AG04450 (cell line): Measurements from ENCODE around the gene CDC42EP1. TPM values are rescaled to one million over a fixed set of nuclear protein-coding genes. Genes with fewer than 3 reads are reported as not detected.
"Not testable (repeated sequence)": the region's sequence is repeated elsewhere in the genome, so short reads cannot be mapped to it uniquely, and the experiment has no call there.

ENCODE experiments used
- CTCF ChIA-PET: fragments of 300-600, 350-600 bp; formaldehyde crosslinking; extraction: SDS; loops from one replicate; lab custom pipeline; 2022; ENCODE audit warnings: antibody characterized with exemption, inconsistent platforms; lab: Charles Lee
- POLR2A ChIA-PET: fragments of 350-600 bp; formaldehyde crosslinking; extraction: SDS; loops from one replicate; lab custom pipeline; 2021; ENCODE audit warnings: antibody characterized with exemption, inconsistent platforms; lab: Yijun Ruan, JAX
- DNase-seq: peaks from one replicate; pipeline ENCODE4 v3.0.0-alpha.2; 2011; ENCODE audit warnings: low read depth, low spot score
- H3K27ac ChIP-seq: one replicate; pipeline ENCODE4 v1.5.1; 2012; ENCODE audit warnings: low read depth, low read length, control low read depth
- H3K27me3 ChIP-seq: one replicate; pipeline ENCODE4 v1.6.0; 2012; ENCODE audit warnings: low read length; ENCODE audit not compliant: control insufficient read depth, insufficient read depth
- H3K4me3 ChIP-seq: 2 replicates; pipeline ENCODE4 v1.5.1; 2011; ENCODE audit warnings: mild to moderate bottlenecking, low read depth, low read length, control low read depth
- H3K9me3 ChIP-seq: 2 replicates; pipeline ENCODE4 v1.5.1; 2012; ENCODE audit warnings: low read length; ENCODE audit not compliant: control insufficient read depth, insufficient read depth
- polyA plus RNA-seq: library from polyadenylated mRNA; depleted of rRNA; stranded (reverse); fragments of >200 nt; gene quantifications from 2 replicates; pipeline ENCODE4 v1.2.3, GENCODE V29; 2011
- TF ChIP-seq, protein P1 (sequence below): IDR thresholded peaks from 2 replicates; pipeline ENCODE4 v1.5.1; 2011; ENCODE audit warnings: low read depth, low read length, control low read depth, inconsistent platforms

Gene CDC42EP1
- polyA plus RNA-seq, 1 experiment, result 13.0 TPM

DNA sequence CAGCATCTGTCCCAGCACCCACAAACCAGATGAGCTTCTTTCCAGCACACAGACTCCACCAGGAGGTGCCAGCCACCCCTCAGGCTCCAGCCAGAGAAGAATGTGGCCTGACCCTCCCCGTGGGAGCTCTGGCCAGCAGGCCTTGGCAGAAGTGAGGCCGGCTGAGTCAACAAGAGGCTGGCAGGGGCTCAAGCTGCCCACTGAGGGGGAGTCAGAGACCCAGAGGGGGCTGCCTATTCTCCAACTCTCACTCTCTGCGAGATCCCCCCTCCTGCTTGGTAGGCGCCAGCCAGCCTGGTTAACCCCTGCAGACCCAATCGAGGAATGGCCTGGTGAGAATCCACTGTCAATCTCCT lies 10.6 kb upstream of the CDC42EP1 start:
- H3K27ac ChIP-seq, result no peak overlapping the region
- ChIA-PET CTCF (interaction anchor here (1.3 to 16.5 kb wide), 4 partner anchors 11 to 57 kb away, joined by 6 to 375 read pairs (median 10); partner anchors contain the start of gene CDC42EP1), POLR2A (interaction anchor here (0.6 to 2.0 kb wide), 4 partner anchors 10 to 82 kb away, joined by 3 to 6 read pairs (median 4); partner anchors contain the start of genes CDC42EP1 and GGA1)
- no peak for DNase-seq
- no peak overlapping the region for H3K4me3 ChIP-seq
- no peaks in the 10 kb centered on the region for H3K27me3 ChIP-seq
- no peaks in the 10 kb centered on the region; the same call in 1 of the 2 replicates for H3K9me3 ChIP-seq
- TF ChIP-seq, protein P1, sequence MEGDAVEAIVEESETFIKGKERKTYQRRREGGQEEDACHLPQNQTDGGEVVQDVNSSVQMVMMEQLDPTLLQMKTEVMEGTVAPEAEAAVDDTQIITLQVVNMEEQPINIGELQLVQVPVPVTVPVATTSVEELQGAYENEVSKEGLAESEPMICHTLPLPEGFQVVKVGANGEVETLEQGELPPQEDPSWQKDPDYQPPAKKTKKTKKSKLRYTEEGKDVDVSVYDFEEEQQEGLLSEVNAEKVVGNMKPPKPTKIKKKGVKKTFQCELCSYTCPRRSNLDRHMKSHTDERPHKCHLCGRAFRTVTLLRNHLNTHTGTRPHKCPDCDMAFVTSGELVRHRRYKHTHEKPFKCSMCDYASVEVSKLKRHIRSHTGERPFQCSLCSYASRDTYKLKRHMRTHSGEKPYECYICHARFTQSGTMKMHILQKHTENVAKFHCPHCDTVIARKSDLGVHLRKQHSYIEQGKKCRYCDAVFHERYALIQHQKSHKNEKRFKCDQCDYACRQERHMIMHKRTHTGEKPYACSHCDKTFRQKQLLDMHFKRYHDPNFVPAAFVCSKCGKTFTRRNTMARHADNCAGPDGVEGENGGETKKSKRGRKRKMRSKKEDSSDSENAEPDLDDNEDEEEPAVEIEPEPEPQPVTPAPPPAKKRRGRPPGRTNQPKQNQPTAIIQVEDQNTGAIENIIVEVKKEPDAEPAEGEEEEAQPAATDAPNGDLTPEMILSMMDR, result peak; percentile 34

DNA sequence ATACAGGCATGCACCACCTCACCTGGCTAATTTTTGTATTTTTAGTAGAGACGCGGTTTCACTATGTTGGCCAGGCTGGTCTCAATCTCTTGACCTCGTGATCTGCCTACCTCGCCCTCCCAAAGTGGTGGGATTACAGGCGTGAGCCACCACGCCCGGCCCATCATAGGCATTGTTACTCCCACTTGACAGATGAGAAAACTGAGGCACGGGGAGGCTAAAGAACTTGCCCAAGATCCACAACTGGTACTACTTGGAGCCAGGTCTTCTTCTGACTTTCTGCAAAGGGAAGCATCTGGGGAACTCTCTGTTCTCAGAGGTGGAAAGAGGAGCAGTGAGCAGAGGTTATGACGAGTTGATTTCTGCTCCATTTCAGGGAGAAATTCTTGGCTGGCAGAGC lies 9.4 kb upstream of the CDC42EP1 start:
- H3K9me3 ChIP-seq, H3K27me3 ChIP-seq, DNase-seq, H3K27ac ChIP-seq, H3K4me3 ChIP-seq: not testable (repeated sequence)
- ChIA-PET POLR2A (interaction anchor here (2.0 kb wide), 1 partner anchor 16 kb away, joined by 5 read pairs; no protein-coding TSS in a partner anchor), CTCF (interaction anchor here (1.3 to 16.5 kb wide), 3 partner anchors 14 to 312 kb away, joined by 3 to 375 read pairs (median 3); partner anchors contain the start of gene CDC42EP1)

DNA sequence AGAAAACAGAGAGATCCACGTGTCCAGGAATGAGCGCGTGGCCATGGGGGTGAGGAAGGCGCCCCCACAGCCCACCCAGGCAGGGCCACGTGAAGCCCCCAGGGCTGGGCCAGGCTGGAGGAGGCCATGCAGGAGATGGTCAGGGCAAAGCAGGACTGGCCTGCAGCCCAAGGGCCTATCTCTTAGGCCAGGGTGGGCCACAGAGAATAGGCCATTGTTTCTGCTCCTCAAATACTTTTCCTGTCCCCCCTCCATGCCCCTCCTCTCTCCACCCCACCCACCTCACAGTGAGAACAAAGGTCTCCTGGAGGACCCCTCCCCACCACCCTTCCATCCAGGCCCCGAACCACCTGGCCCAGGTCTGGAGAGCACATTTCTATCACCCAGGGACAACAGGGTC lies 8.3 kb upstream of the CDC42EP1 start:
- CTCF ChIA-PET, result interaction anchor here (1.3 to 16.5 kb wide), 3 partner anchors 13 to 311 kb away, joined by 3 to 375 read pairs (median 5); partner anchors contain the start of gene CDC42EP1
- H3K27me3 ChIP-seq, result peaks cover 1% of the 10 kb centered on the region
- POLR2A ChIA-PET, result interaction anchor here (0.7 to 1.5 kb wide), 2 partner anchors 10 to 124 kb away, joined by 4 to 5 read pairs; no protein-coding TSS in a partner anchor
- H3K9me3 ChIP-seq, result no peaks in the 10 kb centered on the region; the same call in 1 of the 2 replicates
- TF ChIP-seq, protein P1, result no peak
- no peak overlapping the region for H3K4me3 ChIP-seq
- no peak for DNase-seq
- no peak overlapping the region for H3K27ac ChIP-seq

DNA sequence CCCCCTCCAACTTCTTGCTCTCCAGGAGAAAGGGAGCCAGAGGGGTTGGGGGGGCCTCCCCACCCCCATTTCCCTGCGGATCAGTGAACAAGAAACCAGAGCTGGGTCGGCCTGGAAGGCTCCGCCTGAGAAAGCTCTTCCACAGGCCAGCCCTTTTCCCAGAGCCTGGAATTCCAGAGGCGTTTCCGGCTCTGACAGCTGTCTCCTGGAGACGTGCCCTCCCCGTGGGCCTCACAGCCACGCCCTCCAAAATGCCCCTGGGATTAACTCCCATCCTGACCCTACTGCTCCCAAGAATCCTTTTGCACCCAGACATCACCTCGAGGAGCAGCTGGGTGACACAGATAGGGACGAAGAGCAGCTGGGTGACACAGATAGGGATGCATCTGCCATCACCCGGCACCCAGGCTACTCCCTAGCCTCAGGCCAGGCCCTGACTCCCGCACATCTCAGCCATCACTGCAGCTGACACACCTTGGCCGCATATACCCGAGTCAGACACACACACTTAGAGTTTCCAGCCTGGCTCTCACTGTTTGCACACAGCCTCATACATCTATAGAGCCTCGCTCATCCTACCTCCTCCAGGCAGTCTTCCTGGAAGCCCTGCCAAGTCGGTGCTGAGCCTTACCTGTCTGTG lies 7.6 kb upstream of the CDC42EP1 start:
- DNase-seq, result no peak
- peaks cover 3% of the 10 kb centered on the region for H3K27me3 ChIP-seq
- TF ChIP-seq, protein P1, result no peak
- POLR2A ChIA-PET, result interaction anchor here (0.7 to 1.5 kb wide), 2 partner anchors 9 to 124 kb away, joined by 4 to 5 read pairs; no protein-coding TSS in a partner anchor
- no peak overlapping the region for H3K27ac ChIP-seq
- H3K9me3 ChIP-seq, result no peaks in the 10 kb centered on the region
- CTCF ChIA-PET, result interaction anchor here (0.9 to 16.5 kb wide), 4 partner anchors 9 to 54 kb away, joined by 3 to 375 read pairs (median 4); partner anchors contain the start of gene CDC42EP1
- H3K4me3 ChIP-seq, result no peak overlapping the region

DNA sequence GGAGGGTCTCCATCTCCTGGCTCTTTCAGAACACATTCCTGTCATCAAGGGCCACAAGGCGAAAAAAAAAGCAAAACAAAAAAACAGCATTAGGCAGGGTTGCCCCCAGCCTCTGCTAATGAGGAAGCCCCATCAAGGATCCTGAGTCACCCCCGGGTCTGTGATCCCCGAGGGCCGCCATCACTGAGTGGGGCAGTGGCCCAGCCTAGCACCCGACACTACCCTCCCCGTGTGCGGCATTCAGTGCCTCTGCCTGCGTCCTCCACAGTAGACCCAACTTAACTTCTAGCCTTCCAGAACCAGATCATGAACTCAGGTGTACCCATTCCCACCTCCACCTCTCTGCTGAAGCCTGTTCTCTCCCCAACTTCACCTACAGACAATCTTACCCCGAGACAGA lies 6.6 kb upstream of the CDC42EP1 start:
- ChIA-PET POLR2A (no interaction called here), CTCF (interaction anchor here (16.5 kb wide), 1 partner anchor 12 kb away, joined by 375 read pairs; the partner anchor contains the start of gene CDC42EP1)
- Histone ChIP-seq H3K27ac (no peak overlapping the region), H3K4me3 (no peak overlapping the region), H3K9me3 (no peaks in the 10 kb centered on the region), H3K27me3 (peaks cover 3% of the 10 kb centered on the region)
- no peak for DNase-seq
- TF ChIP-seq, protein P1, result no peak
